Measurements from ENCODE around the gene SPATA1. TPM values are rescaled to one million over a fixed set of nuclear protein-coding genes. Genes with fewer than 3 reads are reported as not detected.

The SPATA1 gene
- total RNA-seq, 1 donor from 2014 or later, result not detected

DNA sequence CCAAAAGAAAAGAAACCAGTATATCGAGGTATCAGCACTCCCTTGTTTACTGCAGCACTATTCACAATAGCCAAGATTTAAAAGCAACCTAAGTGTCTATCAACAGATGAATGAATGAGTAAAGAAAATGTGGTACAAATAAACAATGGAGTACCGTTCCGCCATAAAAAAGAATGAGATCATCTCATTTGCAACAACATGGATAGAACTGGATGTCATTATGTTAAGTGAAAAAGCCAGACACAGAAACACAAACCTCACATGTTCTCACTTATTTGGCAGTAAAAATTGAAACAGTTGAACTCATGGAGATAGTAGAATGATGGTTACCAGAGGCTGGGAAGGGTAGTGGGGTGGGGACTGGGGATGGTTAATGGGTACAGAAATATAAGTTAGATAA is 4.5 kb downstream of the SPATA1 start:
- TF ChIP-seq, protein P1, sequence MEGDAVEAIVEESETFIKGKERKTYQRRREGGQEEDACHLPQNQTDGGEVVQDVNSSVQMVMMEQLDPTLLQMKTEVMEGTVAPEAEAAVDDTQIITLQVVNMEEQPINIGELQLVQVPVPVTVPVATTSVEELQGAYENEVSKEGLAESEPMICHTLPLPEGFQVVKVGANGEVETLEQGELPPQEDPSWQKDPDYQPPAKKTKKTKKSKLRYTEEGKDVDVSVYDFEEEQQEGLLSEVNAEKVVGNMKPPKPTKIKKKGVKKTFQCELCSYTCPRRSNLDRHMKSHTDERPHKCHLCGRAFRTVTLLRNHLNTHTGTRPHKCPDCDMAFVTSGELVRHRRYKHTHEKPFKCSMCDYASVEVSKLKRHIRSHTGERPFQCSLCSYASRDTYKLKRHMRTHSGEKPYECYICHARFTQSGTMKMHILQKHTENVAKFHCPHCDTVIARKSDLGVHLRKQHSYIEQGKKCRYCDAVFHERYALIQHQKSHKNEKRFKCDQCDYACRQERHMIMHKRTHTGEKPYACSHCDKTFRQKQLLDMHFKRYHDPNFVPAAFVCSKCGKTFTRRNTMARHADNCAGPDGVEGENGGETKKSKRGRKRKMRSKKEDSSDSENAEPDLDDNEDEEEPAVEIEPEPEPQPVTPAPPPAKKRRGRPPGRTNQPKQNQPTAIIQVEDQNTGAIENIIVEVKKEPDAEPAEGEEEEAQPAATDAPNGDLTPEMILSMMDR (IDR thresholded peaks at IDR 0.05; ENCODE audit: insufficient read depth, low read length, poor library complexity, severe bottlenecking), result no peak
- Histone ChIP-seq H3K36me3 (ENCODE audit: control insufficient read depth, insufficient read depth, low read length) (no peaks in the 10 kb centered on the region), H3K27me3 (ENCODE audit: control insufficient read depth, insufficient read depth, low read length) (no peaks in the 10 kb centered on the region), H3K4me3 (ENCODE audit: low read depth, low read length) (no peak overlapping the region)
- no peak for DNase-seq (ENCODE audit: low read depth)

DNA sequence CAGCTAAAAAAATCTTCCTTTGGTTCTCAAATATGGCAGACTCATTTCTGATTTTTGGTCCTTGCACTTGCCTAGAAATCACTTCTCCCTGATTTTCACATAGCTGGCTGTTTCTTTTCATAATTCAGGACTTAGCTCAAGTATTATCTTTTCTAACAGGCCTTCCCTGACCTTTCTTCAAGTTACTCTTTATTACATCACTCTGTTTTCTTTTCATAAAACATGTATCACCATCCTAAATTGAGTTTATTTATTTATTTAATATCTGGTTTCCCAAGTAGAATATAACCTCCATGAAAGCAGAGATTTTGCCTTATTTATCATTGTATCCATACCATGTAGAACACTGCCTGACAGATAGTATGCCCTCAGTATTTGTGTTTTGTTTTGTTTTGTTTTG is 18.4 kb downstream of the SPATA1 start:
- TF ChIP-seq, protein P1 (IDR thresholded peaks at IDR 0.05; ENCODE audit: insufficient read depth, low read length, poor library complexity, severe bottlenecking), result no peak
- no peaks in the 10 kb centered on the region for H3K27me3 ChIP-seq (ENCODE audit: control insufficient read depth, insufficient read depth, low read length)
- no peak for DNase-seq (ENCODE audit: low read depth)
- H3K36me3 ChIP-seq (ENCODE audit: control insufficient read depth, insufficient read depth, low read length), result no peaks in the 10 kb centered on the region
- H3K4me3 ChIP-seq (ENCODE audit: low read depth, low read length), result no peak overlapping the region

- no peak for DNase-seq (ENCODE audit: low read depth)
- H3K36me3 ChIP-seq (ENCODE audit: control insufficient read depth, insufficient read depth, low read length), result no peaks in the 10 kb centered on the region
- no peak overlapping the region for H3K4me3 ChIP-seq (ENCODE audit: low read depth, low read length)
- TF ChIP-seq, protein P1 (IDR thresholded peaks at IDR 0.05; ENCODE audit: insufficient read depth, low read length, poor library complexity, severe bottlenecking), result no peak
- H3K27me3 ChIP-seq (ENCODE audit: control insufficient read depth, insufficient read depth, low read length), result no peaks in the 10 kb centered on the region
Measured at GRCh38 chr1:84525779-84526178, 19.6 kb downstream of the SPATA1 start.

- TF ChIP-seq, protein P1 (IDR thresholded peaks at IDR 0.05; ENCODE audit: insufficient read depth, low read length, poor library complexity, severe bottlenecking), result no peak
- no peak overlapping the region for H3K4me3 ChIP-seq (ENCODE audit: low read depth, low read length)
- DNase-seq (ENCODE audit: low read depth), result no peak
- no peaks in the 10 kb centered on the region for H3K36me3 ChIP-seq (ENCODE audit: control insufficient read depth, insufficient read depth, low read length)
- no peaks in the 10 kb centered on the region for H3K27me3 ChIP-seq (ENCODE audit: control insufficient read depth, insufficient read depth, low read length)
Measured at GRCh38 chr1:84538599-84538998, 32.4 kb downstream of the SPATA1 start.

- H3K27me3 ChIP-seq (ENCODE audit: control insufficient read depth, insufficient read depth, low read length), result no peaks in the 10 kb centered on the region
- TF ChIP-seq, protein P1 (IDR thresholded peaks at IDR 0.05; ENCODE audit: insufficient read depth, low read length, poor library complexity, severe bottlenecking), result no peak
- no peaks in the 10 kb centered on the region for H3K36me3 ChIP-seq (ENCODE audit: control insufficient read depth, insufficient read depth, low read length)
- no peak for DNase-seq (ENCODE audit: low read depth)
- H3K4me3 ChIP-seq (ENCODE audit: low read depth, low read length), result no peak overlapping the region
Measured at GRCh38 chr1:84539972-84540371, 33.8 kb downstream of the SPATA1 start.

- no peak overlapping the region for H3K4me3 ChIP-seq (ENCODE audit: low read depth, low read length)
- H3K36me3 ChIP-seq (ENCODE audit: control insufficient read depth, insufficient read depth, low read length), result no peaks in the 10 kb centered on the region
- TF ChIP-seq, protein P1 (IDR thresholded peaks at IDR 0.05; ENCODE audit: insufficient read depth, low read length, poor library complexity, severe bottlenecking), result no peak
- no peaks in the 10 kb centered on the region for H3K27me3 ChIP-seq (ENCODE audit: control insufficient read depth, insufficient read depth, low read length)
- DNase-seq (ENCODE audit: low read depth), result no peak
Measured at GRCh38 chr1:84540759-84541158, 34.6 kb downstream of the SPATA1 start.

All from kidney epithelial cell (primary cell).